Skin epidermis (tissue), 12 donors: ENCODE measurements around the gene TRPV6.
A peak's percentile ranks its signal among the peaks of the same experiment; 100 is the strongest.

Experiments
- H3K27ac ChIP-seq, 21 experiments: fragments of 200-600 bp; sonication (generic) in 11 of 21; one replicate each; pipeline ENCODE4 v1.5.0; 2020; ENCODE audit warnings: mild to moderate bottlenecking in 3 of 21, inconsistent platforms in 2 of 21, moderate library complexity in 2 of 21
- H3K4me3 ChIP-seq, 7 experiments: fragments of 200-600 bp; sonication (generic) in 2 of 7; one replicate each; pipeline ENCODE4 v1.5.0; 2020; ENCODE audit warnings: inconsistent platforms in 2 of 7, mild to moderate bottlenecking in 2 of 7, moderate library complexity in 1 of 7

Gene TRPV6

GRCh38 chr7:142857625-142858024, 27.9 kb downstream of the TRPV6 start:
- peak overlapping the region in 3 of 21 experiments; percentile 27 to 32 (median 28) for H3K27ac ChIP-seq
- H3K4me3 ChIP-seq = no peak overlapping the region

- Histone ChIP-seq H3K4me3 (peak overlapping the region in 4 of 7 experiments; percentile 53 to 78 (median 70)), H3K27ac (peak overlapping the region in 8 of 21 experiments; percentile 13 to 92 (median 77))
These were observed 28.8 kb downstream of the TRPV6 start for GRCh38 chr7:142856565-142857245.

DNA sequence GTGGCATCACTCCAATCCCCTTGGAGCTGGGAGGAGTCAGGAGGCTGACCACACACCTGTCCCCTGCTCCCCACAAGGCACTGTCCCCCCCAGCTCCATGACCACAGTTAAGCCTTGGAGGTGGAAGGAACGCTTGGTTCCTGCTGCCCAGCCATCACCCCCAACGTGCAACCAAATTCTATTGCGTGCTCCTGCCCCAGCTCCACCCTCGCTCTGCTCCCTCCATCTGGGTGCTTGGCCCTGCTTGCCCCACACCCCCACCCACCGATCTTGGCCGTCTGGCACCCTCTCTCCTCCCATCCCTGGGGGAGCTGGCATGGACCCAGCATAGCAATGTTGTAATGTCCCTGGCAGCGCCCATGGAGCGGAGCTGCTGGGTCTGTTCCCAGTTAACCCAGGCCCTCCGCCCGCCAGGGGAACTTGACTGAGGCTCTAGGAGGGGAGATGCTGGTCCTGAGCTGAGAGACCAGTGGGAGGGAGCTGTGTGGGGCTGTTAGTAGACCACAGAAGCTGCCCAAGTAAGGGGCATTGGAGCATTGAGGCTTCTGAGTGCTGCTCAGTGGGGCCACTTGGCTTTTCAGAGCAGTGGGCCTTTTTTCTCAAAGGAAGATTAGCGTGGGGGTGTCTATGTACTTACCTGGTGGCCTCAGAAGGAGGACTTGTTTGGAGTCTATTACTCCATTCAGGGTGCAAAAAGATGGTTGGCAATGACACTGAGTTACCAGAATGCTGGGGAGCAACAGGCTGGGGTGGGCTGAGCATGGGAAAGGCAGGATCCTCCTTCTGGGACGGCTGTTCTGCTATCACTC, 29.6 kb downstream of the TRPV6 start:
- Histone ChIP-seq H3K4me3 (peak overlapping the region; percentile 48 to 82 (median 69)), H3K27ac (peak overlapping the region in 16 of 21 experiments; percentile 31 to 94 (median 89))

DNA sequence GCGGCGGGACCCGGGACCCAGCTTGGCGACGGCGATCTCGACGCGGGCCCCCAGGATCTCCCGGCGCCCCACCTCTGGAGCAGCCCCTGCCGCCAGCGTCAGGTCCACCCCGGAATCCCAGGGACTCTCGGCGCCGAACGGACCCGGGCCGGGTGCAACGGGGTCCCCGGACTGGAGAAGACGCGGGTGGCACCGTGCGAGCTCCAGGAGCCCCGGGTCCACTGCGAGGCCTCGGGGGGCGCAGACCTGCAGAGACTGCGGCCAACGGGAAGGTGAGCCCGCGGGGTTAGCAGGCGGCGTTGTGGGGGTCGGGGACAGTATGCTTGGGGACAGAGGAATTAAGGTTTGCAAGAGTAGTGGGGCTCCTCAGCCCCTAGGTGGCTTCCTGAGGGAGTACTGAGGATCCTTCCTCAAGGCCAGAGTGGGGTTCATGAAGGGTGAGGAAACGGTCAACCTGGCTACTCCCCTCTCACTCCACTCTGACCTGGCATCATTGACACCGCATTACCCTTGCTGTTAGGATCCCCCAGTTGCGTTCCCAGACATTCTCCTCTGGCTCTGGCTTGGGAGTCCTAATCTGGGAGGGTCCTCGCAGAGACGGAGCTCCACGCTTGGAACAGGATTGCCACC, 30.3 kb downstream of the TRPV6 start:
- peak overlapping the region; percentile 48 to 94 (median 86) for H3K27ac ChIP-seq
- peak overlapping the region; percentile 48 to 82 (median 69) for H3K4me3 ChIP-seq

DNA sequence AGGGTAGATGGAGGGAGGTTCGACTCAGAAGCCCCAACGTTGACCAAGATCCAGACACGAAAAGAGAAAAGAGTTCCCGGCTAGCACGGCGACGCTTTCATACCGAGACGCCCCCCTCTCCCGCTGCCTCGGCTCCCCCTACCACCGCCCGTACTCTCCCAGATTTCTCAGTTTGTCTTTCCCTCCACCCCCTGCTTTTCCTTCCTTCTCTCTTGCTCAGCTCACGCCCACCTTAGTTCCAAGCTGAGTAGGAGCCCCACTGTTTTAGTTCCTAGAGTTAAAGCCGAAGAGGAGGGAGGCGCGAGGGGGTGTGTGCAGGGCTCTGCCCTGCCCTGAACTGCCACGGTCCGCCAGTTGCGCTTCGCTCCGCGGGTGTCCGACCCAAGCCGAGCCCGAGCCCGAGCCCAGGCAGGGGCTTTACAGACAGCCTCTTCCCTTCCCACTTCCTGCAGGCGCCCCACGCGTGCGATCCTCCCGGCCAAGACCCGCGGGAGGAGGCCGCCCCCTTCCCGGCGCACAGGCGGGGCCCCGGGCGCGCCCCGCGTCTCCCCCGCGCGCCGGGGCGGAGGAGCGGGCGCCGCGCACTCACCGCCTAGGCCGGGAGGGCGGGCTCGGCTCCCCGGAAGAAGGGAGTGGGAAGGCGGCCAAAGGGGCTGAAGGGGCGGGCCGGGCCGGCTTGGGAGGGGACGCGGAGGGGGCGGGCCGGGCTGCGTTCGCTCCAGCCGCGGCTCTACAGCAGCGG, 31.0 kb downstream of the TRPV6 start, which contains the start of gene EPHB6:
Gene EPHB6, plus strand, starts transcription at position 705 of the 742 bp plus-strand sequence. CDS start 8,152 bp downstream, outside the sequence.
- peak within 1 kb of the TSS; percentile 55 to 94 (median 86) for H3K27ac ChIP-seq
- H3K4me3 ChIP-seq = peak within 1 kb of the TSS; percentile 48 to 82 (median 69)

- Histone ChIP-seq H3K4me3 (peak overlapping the region; percentile 48 to 82 (median 69)), H3K27ac (peak overlapping the region; percentile 55 to 94 (median 86))
These were observed 31.7 kb downstream of the TRPV6 start for GRCh38 chr7:142853739-142854371.

- Histone ChIP-seq H3K4me3 (no peak overlapping the region), H3K27ac (no peak overlapping the region)
These were observed 33.6 kb downstream of the TRPV6 start for GRCh38 chr7:142851919-142852318.

DNA sequence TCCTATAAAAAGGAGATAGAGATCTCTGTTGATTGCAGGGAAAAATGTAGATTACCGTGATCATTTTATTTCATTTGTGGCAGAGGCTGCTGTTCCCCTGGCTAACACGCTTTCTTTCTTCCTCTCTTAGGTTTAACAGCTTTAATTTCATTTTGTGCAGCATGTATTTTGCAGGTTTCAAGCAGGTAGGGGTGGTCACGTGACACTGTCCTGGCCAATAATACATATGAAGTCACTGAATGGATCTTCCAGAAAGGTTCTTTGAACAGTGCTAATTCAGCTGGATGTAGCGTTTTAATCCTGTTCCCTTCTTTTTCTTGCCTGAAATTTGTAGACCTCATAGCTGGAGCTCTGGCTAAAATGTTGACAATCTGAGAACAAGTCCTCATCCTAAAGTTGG, 34.3 kb downstream of the TRPV6 start:
- Histone ChIP-seq H3K27ac (no peak overlapping the region), H3K4me3 (no peak overlapping the region)

DNA sequence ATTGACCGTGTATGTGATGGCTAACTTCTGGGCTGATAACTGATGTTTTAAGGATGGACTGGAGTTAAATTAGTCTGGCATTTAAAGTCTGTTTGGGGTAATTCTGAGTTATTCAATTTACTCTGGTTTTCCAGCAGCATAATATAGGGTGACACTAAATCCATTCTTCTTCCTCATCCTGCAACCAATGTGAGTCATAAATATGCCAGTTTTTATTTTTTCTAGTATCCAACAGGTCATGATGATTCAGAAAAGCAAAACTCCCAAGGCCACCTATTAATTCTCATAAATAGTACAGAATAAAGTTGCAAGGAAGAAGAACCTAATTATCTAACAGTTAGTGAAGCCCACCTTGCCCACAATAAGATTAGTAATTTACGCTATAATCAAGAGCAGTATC, 38.2 kb downstream of the TRPV6 start:
- no peak overlapping the region for H3K4me3 ChIP-seq
- no peak overlapping the region for H3K27ac ChIP-seq

- H3K27ac ChIP-seq = no peak overlapping the region
These were observed 43.2 kb downstream of the TRPV6 start for GRCh38 chr7:142842251-142842766.

GRCh38 chr7:142838461-142839213, 46.9 kb downstream of the TRPV6 start:
- no peak overlapping the region for H3K27ac ChIP-seq
- no peak overlapping the region for H3K4me3 ChIP-seq

More at GRCh38 chr7:142842251-142842766, 43.2 kb downstream of the TRPV6 start:
- no peak overlapping the region for H3K4me3 ChIP-seq

DNA sequence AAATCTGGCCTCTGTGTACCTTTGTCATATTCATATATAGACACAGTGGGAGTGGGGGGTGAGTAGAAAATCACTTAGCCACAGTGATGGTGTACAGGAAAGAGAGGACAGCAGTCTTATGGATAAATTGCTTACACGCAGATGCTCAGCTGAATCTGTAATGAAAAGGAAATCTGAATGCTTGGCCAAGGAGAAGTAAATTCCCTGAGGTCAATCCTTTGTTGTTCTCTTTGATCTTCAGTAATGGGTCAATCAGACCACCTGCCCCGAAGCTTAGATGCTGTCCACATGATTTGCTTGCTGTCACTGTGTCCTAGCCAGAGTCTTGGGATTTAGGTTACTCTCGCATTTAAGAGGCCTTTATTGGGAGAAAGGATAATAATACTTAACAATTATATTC, 49.1 kb downstream of the TRPV6 start:
- Histone ChIP-seq H3K4me3 (no peak overlapping the region), H3K27ac (no peak overlapping the region)

GRCh38 chr7:142835487-142835886, 50.1 kb downstream of the TRPV6 start:
- no peak overlapping the region for H3K4me3 ChIP-seq

GRCh38 chr7:142833174-142834048, 52.1 kb downstream of the TRPV6 start:
- Histone ChIP-seq H3K27ac (no peak overlapping the region), H3K4me3 (no peak overlapping the region)

More at GRCh38 chr7:142835487-142835886, 50.1 kb downstream of the TRPV6 start:
- H3K27ac ChIP-seq = no peak overlapping the region

DNA sequence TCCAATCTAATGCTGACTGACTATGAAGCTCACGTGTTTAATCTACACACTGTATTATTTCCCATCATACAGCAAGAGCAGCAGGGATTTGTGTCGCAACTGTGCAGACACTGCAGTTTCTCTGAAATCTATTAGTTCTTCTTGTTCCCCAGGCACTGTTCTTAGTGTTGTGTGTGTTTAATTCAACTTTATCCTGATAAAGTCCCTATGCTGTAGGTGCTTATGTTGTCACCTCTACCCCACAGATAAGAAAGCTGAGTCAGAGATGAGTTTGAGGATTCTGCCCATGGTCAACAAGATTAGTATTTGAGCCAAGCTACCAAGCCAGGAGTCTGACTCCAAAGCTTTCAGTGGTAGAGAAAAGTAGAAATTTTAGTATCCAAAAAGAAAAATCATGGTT, 53.1 kb downstream of the TRPV6 start:
- no peak overlapping the region for H3K4me3 ChIP-seq
- no peak overlapping the region for H3K27ac ChIP-seq

- Histone ChIP-seq H3K27ac (no peak overlapping the region), H3K4me3 (no peak overlapping the region)
These were observed 57.5 kb downstream of the TRPV6 start for GRCh38 chr7:142827951-142828500.

GRCh38 chr7:142822714-142823113, 62.8 kb downstream of the TRPV6 start:
- Histone ChIP-seq H3K4me3 (no peak overlapping the region), H3K27ac (no peak overlapping the region)
